HG03108 (cell line): Measurements from ENCODE around the gene DENND1A.

Experiments used
- ATAC-seq: cut with Tn5 transposase; IDR thresholded peaks from one replicate; pipeline ENCODE4 v1.9.1; 2021; ENCODE audit warnings: moderate library complexity; ENCODE audit not compliant: unreplicated experiment

The DENND1A gene

DNA sequence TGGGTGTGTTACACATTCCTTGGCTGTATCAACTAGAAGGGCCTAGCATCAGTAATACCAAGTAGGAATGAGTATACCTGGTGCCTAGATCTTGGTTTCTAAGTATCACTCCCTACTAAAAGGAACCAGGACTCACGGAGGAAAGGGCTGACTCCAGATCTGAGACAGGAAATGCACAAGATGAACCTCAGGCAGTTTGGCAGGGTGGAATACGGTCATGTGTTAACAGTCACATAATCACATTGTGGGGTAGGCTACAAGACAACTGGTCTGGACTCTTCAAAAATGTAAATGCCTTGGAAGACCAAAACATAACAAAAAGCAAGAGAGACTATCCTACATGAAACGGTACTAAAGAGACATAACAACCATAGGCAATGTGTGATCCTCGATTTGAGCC, 415.2 kb downstream of the DENND1A start:
- no peak for ATAC-seq

DNA sequence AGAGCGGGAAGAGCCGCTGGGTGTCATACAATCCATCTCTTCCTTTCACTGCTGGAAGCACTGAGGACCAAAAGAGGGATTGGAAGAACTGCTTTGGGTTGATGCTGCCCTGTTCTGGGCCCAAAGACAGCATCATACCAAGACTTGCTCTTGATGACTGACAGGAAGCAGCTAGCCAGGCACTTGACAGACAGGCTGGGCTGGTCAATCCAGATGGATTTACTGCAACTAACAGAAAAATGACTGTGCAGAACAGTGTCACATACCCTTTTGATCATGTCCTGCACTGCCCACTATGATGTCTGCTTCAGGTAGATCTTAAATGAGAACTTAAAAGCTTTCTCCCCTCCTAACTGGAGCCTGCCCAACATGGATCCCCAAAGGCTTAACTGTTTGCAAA, 416.4 kb downstream of the DENND1A start:
- no peak for ATAC-seq

DNA sequence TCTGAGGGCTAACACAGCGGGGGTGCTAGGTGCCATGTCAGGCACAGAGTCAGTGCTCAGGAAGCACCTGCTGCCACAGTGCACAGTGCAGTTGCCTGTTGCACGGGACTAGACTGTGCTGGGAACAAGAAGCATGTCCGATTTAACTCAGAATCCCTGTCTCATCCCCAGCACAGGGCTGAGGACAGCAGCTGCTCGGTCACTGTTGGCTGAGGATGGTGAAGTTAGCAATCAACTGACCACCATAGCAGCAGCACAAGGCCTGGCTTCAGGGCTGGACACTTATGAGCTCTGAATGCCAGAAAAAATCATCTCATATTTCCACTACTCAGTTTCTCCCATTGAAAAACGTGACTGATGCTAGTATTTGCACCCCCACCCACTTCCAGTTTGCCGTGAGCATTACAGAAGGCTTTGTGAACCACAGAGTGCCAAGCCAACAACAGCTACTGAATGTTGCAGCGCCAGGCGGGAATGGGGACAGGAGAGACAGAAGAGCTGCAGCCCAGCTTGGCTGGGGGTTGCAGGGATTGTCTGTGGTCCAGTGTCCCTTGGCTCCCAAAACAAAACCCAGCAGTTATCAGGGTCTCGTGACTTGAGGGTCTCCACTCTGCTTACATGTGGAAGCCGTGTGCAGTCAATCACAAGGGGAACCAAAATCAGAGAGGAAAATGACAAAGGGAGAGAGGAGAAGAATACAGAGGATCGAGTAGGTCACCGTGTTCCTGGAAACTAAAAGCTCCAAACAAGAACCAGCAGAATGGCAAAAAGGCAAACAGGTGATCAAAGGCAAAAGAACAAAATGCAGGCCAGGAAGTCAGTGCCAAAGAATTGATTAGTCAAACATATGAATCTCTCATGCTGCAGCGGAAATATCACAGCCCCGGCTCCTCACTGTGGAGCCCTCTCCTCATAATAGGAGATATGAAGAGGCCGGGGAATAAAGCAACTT, 418.3 kb downstream of the DENND1A start:
- no peak for ATAC-seq

DNA sequence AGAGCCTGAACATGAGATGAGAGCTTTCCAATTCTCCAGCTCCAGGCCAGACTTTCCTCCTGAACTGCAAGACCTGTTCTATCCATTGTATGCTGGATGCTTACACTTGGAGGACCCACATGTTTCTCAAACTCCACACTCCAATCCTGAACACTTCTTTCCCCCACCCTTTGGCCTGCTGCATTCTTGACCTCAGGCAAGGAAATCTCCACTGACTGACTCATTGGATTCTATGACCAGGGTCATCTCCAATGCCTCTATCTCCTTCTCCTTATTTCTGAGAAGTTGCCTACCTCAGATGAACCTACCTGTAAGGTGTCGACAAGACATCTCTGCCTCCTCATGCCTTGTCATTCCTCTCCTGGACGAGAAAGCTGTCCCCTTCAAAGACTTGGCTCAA, 420.3 kb downstream of the DENND1A start:
- ATAC-seq = no peak

DNA sequence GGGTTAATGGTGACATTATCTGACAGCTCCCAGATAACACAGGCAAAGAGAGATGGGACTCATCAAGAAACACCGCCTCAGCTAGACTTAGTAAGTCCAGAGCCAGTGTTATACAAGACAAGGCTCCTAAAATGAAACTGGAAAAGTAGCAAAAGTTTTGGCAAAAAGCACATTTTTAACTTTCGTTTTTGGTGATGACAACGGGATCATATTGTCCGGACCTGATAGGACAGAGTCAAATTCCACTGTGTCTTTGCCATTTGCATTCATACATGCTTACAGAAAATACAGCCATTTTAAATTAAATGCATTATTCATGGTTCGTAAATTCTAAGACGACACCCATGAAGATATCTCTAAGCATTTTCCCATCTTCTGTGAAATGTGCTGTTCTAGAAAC, 421.9 kb downstream of the DENND1A start:
- ATAC-seq = no peak

DNA sequence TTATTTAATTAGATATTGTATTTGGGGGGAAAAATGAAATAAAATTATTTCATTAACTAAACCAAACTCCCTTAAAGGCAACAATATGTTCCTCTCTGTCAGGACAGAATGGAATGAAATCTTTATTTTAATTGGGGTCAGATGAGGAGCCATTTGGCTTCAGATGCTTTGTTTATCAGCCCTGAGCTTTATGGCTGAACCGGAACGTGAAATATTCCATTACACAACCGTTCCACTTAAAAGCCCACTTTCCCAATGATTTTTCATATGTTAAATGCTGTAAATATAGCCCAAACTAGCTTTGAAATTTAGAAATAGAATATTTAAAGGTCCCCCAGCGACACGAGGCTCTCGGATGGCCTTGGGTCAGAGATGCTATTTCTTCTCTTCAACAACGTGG, 424.4 kb downstream of the DENND1A start:
- ATAC-seq = no peak

DNA sequence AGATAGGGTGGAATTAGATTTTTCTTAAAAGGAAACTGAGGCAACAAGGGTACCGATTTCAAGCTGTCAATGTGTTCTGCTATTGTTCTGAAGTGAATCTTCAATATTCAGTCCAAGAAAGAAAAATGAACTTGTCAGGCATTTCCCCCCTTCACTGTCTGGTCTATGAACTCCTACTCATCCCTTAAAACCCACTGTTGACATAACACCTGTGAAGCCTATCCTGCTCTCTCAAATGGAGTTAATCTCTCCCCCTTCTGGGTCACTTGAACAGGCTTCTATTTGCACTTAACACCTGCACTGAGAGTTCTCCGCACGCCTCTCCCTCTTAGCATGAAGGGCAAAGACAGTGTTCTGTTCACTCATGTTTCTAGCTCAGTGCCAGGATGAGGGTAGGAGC, 429.6 kb downstream of the DENND1A start:
- ATAC-seq = no peak

DNA sequence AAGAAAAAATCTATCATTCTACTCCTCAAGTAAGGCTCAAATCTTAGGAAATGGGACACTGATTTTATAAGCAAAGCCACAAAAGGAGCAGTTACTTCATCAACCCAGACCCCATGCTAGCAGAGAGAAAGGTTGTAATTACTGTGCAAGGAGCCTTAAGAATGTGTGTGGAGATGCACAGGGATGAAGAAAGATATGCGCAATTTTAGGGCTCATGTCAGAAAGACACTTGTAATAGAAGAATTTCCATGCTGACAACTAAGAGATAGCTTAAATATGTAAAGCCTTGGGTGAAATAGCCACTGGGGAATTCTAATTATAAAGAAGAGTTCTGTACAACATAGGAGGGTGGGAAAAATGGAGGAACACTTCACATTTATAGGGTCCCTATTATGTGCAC, 432.1 kb downstream of the DENND1A start:
- no peak for ATAC-seq

DNA sequence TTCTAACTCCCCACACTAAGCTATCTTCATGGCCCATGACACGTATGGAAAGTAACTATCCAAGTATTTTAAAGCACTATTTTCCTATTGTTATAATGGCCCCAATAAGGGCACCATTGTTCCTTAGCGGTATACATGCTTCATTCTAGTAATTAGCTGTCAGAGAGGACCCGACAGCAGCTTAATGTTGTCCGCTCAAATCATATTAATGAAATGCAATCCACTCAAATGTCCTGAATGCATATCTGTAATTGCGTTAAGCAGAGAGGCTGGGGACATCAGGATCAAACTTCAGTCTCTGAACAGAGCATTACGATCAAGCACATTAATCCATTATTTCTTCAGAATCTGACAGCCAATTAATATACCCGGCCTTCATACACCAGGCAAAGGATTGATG, 434.2 kb downstream of the DENND1A start:
- ATAC-seq = no peak

DNA sequence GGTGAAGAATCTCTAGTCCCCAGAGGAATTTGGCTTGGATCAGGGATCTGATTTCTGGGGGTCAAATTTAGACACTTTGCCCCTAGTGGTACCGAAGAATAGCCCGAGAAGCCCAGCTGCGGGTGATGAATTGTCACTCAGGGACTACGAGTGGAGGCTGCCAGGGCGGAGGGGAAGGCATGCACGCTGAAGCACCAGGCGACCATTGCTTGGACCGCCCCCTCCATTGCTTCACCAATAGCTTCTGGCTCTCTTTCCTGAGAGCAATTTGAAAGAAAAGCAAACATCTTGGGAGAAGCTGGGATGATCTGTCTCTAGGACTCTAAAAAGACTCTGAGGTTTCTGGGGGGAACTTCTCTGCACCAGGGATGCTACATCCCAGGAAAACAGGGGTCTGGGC, 436.3 kb downstream of the DENND1A start:
- no peak for ATAC-seq

DNA sequence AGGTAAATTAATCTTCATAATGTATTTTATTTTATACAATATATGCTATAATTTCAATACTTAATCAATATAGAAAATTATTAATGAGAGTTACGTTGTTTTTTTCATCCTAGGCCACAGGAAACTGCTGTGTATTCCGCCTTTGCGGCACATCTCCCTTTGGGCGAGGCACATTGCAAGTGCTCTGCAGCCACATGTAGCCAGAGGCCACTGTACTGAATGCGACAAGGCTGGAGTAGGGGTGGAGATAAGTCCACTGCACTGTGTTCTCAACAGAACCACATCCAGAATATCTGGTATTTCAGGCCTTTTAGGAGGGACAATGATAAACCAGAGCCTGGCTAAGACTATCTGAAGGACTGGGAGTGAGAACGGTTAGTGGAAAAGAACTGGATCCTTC, 439.2 kb downstream of the DENND1A start:
- ATAC-seq = no peak

DNA sequence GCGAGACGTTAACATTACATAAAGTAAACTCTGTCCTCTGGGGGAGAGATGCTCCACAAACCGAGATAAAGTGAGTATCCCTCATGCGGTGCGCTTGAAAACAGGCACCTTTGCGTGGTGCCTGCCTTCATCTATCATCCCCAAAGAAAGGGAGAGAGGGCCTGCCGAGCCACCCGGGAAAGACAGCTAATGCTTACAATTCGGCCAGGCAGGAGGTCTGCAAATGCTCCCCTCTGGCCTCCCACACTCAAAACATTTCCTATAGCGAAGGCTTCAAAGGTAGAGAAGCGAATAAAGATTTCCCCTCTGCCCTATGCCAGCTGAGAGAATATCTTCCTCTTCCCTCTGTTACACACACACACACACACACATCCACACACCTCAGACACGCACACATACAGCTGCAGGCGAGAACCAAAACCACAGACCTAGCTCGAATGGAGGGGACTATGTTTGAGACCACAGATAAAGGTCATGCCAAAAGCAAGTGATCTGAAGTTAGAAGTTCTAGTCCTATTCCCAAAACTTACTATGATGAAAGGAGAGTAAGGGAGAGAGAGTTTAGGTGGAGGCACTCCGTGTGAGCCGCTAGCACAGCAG, 441.1 kb downstream of the DENND1A start:
- ATAC-seq = no peak

DNA sequence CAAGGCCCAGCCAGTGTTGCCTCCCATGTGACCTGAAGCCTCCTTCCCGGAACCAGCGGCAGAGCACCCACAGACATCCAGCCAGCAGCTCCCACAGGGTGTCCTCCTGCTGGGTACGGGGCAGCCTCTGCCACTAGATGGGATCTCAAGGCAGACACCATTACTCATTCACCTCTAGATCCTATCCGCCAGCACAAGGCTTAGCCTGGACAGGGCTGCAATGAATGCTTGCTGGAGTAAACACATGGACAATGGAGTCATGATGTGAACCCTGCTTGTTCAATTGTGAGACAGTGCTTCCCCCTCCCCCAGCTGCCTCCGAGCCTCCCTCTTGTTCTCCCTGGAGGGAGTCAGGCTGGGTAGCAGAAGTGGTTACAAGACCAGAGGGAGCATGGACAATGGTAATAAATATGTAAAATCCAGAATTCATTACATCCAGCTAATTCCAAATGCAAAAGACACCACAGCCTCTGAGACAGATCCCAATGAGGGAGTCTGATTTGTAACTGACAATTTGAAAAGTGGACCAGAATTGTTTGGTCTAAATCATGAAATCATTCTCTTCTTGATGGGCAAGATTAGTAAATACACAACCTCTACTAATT, 441.9 kb downstream of the DENND1A start:
- ATAC-seq = no peak

DNA sequence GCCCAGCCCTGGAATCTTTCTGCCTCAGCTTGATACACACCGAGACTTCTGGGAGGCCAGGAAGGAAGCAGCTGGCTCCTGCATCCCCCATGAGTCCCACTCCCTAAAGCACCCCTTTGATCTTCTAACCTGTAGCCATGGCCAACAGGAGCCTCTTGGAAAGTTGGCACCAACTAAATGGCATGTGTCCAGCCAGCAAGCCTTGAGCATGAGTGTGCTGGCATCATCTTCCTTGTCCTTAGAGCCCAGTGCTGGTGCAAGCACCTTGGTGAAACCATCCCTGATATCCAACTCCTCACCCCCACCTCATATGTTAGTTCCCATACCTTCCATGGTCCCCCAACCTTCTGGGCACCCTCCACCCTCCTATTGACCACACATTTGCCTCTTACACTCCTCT, 443.5 kb downstream of the DENND1A start:
- no peak for ATAC-seq

DNA sequence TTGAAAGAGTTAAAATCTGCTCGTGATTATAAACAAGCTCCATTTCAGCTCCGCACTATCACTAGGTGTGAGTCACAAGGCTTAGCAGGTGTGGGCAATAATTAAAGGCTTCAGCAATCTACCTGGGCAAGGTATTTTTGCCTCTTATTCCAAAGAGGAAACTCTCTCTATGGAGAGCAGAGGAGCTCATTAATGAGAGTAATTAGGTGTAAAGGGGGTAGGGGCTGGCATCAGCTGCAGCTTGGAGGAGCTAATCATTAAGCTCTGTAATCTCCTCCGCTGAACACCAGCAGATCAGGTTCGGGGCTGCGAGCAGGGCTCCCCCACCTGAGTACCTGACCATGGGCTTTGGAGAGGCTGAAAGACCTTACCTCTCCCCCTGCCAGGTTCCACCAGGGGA, 444.7 kb downstream of the DENND1A start:
- ATAC-seq = no peak

DNA sequence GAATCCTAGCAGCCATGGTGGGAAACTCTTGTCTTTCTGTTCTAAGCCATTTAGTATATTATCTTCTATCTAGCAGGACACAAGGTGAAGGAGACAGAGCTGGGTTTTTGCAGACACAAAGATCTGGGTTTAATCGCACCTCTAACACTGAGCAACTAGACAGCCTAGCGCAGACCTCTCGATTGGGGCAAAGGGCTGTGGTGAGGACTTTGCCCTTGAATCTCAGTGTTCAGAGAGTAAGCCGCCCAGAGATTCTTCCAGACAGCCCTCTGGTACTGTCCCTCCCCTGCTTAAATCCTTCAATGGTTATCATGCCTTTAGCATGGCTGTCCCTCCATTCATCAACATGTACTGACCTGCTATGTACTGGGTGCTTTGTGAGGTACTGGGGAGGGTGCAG, 445.8 kb downstream of the DENND1A start:
- no peak for ATAC-seq

DNA sequence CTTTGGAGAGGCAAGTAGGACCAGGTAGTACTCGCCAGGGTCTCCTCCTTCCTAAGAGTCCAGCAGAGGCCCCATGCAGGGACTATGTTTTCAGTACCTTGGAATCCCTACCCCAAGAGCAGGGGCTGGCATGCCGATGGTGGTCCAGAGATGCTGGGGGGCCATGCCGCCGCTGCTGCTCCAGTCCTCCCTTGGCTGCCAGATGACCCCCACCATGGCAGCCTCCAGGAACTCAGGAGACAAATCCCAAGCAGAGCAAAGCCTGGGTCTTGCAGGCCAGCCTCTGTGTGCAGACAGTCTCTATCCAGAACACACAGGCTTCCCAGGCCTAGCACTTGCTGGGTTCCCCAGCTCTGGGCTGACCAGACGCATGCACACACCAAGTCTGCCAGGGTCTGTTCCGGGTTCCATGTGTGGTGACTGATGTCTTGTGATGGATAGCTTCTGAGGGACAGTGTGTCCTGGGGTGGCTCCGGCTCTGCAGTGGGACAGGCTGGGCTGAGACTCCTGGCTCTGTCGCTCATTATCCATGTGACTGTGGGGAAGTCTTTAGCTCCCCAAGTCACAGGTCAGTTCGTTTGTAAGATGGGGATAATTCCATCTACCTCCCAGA, 446.6 kb downstream of the DENND1A start:
- ATAC-seq = no peak

DNA sequence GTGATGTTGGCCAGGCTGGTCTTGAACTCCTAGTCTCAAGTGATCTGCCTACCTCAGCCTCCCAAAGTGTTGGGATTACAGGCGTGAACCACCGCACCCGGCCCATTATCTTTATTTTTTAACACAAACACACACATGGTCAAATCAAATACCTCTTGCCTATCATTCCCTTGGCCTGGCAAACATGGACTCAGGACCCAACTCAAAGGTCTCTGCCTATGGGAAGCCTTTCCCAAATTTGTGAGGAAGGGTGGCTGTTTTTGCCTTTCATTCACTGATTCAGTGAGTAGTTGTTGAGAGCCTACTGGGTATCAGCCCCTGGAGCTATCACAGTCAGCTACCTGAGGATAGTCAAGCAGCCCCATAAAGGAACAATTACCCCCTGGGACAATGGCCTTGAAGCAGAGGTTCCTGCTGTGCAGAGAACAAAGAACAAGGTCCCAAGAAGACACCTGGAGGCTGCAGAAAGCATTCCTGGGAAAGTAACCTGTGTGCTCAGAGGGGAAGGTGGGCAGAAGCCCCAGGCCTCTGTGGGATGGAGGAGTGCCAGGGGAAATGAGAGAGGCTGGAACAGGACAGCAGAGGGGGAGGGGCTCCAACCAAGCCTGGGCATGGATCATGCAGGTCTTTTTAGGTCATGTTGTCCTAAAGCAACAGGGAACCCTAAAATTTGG, 447.5 kb downstream of the DENND1A start:
- no peak for ATAC-seq

DNA sequence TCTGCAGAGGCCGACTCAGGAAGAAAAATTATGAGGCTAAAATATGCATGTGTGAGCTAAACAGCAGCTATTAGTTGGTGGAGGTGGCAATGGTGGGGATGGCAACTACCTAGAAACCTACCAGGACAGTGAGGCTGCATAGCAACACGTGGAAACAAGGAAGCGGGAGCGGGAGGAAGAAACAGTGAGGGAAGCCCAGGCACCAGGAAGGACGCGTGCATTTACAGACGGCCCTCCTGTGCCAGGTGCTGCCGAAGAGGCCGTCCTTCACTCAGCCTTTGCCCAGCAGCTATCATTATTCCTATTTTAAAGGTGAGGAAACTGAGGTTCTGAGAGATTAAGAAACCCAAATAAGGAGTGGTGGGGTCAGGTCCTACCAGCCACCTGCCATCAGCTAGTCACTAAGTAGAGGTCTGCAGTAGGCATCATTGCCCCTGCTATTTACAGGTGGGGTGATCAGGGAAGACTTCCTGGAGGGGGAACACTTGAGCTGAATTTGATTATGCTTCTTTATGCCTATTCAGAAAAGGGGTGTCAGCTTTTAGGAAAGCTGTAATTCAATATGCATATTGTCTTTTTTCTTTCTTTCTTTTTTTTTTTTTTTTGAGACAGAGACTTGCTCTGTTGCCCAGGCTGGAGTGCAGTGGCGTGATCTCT, 448.6 kb downstream of the DENND1A start:
- ATAC-seq = no peak

DNA sequence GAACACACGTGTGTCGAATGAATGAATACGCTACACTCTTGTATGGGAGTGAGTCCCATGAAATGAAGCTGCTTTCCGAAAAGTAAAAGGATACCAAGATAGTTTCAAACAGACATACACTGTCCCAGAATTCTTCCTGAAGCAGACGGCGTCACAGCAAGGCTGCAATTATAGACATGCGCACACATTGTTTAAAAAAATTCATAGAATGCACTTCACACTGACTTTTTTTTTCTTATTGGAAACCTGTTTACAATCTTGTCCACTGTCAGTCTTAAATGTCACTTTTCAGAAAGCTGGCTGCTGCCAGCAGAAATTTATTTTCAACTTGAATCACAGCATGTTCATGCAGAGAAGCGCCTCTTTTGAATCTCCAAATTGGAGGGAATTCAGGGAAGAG, 449.1 kb downstream of the DENND1A start:
- no peak for ATAC-seq

DNA sequence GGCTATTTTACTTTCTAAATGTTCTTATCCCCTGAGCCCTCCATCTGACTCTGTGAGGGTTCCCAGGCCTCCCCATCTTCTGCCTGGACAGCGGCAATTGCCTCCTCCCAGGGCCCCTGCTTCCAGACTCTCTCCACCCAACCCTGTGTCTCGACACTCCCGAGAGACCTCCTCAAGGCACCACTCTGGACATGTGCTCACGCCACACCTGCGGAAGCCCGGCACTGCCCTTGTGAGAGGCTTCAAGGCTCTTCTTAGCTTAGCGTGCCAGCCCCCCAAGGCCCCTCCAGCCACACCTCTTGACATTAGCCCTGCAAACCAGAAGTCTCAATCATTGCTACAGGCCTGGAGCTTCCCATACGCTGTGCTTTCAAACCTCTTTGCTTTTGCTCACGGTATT, 449.8 kb downstream of the DENND1A start:
- ATAC-seq = no peak
